NCI-H526 (cell line): ENCODE results near the gene SEPTIN7.
A peak's percentile ranks its signal among the peaks of the same experiment; 100 is the strongest.

ENCODE experiments used
- DNase-seq, 2 experiments: peaks; one replicate each; lab custom pipeline; 2025; lab: John Stamatoyannopoulos, UW

The SEPTIN7 gene

GRCh38 chr7:35787925-35788324 lies 12.9 kb upstream of the SEPTIN7 start:
- DNase-seq, result no peak

DNA sequence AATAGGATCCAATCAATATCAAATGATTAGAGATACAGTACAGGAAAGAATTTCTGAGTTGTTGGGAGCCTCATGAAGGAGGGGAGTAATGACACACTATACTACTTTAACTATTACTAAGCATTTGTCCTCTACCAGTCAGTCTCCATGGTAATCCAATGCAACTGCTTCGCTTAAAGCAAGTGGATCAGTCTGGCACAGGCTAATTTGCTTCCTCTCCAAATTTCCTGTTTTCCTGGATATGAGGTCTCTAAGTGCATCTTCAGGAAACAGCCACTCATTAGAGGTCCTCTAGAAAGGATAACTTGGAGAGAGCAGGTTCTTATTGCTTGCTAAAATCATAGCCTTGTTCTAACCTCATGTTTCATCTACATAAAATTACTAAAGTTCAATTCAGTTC lies 8.4 kb upstream of the SEPTIN7 start:
- no peak for DNase-seq

DNA sequence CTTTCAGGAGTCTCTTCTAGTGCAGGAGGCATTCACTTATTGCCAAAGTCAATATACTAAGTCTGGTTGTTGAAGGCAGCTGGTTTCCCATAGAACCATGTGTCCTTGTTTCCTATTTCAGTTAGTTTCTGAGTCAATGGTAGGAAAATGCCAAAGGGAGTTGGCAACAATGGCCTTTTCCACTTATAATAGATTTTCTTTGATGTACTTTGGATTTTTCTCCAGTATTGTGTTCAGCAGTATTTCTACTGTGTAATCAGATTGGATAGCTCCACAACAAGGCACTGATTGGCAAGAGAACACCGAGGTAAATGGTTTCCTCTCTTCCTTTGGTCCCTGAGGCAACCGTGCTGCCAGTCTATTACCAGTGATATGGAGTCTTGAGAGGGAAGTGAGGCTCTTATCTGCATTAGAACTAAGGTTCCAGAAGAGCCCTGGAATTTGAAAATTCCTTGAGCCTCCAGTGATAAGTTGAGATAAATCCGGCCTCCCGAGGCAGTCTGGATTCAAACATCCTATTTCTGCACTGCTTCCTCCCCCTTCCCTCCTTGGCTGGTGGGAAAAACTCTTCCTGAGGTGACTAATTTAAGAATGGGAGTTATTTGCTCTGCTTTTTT lies 7.9 kb upstream of the SEPTIN7 start:
- no peak for DNase-seq

DNA sequence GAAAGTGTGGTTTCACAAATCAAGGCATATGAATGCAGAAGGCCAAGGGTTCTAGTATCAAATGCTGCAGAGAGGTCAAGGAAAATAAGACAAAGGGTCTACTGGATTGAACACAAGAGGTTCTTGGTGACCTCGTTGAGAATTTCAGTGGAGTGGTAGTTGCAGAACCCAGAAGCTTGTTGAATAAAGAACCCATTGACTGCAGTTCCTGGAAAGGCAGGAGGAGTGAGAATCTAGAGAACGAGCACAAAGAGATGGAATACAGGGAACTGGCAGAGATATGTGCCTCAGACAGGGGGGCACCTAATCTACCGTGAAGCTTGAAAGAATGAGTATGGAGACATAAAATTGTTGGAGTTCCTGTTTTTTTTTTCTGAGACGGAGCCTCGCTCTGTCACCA lies 3.5 kb upstream of the SEPTIN7 start:
- DNase-seq, result no peak

- peak; percentile 88 to 94 for DNase-seq
Observed at GRCh38 chr7:35799846-35800717, 775 bp upstream of the SEPTIN7 start.

GRCh38 chr7:35801392-35802101 lies 690 bp downstream of the SEPTIN7 start:
- DNase-seq, result peak; percentile 59 to 91

DNA sequence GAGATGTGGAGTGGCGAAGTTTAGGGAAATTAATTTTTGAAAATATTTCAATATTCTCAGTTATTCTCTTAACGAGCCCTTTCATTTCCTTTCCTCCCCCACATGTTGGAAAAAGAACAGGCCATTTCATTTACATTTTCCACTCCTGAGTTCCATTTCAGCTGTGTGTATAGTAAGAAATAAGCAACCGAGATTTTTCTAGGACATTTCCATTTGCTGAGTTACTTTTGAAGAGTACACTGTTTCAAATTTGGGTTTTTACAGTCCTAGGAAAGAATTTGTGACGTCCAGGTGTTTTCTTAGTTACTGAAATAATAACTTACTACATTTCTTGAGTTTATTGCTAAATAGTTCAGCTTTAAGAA lies 1.2 kb downstream of the SEPTIN7 start:
- no peak for DNase-seq

DNA sequence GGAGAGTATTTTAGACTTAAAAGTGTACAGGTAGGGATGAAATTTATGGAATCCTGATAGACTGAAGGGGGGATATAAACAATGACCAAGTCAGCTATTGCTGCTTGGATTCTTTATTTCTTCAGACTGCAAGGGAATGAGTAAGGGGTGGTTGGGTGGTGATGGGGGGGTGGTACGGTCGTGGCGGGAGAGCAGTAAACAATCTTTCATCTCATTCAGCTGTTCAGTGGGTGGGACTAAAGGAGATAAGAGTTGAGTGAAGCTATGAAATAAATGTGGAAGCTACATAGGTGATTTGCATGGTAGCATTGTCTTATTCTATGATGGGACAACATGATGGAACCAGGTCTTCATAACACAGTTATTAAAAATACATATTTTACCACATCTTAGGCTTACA lies 1.8 kb downstream of the SEPTIN7 start:
- DNase-seq, result peak in 1 of 2 experiments; percentile 55

DNA sequence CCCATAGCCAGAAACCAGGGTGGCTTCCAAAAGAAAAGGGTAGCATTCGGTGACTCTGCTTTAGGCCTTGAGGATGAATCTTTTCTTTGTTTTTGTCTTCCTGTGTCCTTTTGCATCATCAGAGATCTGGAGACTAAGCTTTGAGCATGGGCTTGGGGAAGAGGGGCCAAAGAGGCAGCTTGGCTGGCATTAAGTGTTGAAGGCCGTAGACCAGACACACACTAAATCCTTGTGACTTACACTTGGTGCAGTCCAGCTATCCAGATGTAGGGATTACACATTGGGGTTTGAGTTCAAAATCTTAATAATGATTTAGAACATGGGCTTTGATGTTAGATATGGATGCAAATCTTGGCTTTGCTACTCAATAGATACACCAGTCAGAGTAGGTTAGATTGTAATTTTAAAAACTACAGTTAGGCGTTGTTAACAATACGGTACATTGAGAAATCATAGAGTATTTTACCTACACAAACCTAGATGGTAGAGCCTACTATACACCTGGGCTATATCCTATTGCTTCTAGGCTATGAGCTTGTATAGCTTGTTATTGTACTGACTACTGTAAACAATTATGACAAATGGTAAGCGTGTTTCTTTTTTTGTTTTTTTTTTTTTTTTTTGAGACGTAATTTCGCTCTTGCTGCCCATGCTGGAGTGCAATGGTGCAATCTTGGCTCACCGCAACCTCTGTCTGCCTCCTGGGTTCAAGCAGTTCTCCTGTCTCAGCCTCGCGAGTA lies 3.5 kb downstream of the SEPTIN7 start:
- no peak for DNase-seq

DNA sequence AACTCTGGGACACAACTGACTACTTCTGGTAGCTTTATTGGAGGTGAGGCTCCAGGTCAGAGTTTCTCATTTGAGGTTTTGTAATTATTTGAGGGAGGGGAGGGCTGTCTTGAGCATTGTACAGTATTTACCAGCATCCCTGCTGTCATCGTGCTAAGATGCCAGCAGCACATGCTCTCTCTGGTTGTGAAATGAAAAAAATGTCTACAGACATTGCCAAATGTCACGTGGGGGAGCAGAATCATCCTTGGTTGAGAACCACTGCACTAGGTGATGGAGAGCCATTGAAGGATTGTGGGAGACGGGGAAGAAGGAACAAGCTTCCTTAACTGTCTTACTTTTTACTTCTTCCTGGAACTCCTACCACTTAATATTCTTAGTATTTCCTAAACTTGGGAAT lies 5.0 kb downstream of the SEPTIN7 start:
- DNase-seq, result no peak

- DNase-seq, result peak in 1 of 2 experiments; percentile 32
Observed at GRCh38 chr7:35816514-35816913, 15.7 kb downstream of the SEPTIN7 start.

- DNase-seq, result no peak
Observed at GRCh38 chr7:35817181-35817580, 16.3 kb downstream of the SEPTIN7 start.

- no peak for DNase-seq
Observed at GRCh38 chr7:35817930-35818329, 17.1 kb downstream of the SEPTIN7 start.

- DNase-seq, result no peak
Observed at GRCh38 chr7:35818513-35818912, 17.7 kb downstream of the SEPTIN7 start.

- DNase-seq, result no peak
Observed at GRCh38 chr7:35819310-35819709, 18.5 kb downstream of the SEPTIN7 start.

GRCh38 chr7:35819954-35820703 lies 19.3 kb downstream of the SEPTIN7 start:
- DNase-seq, result no peak

DNA sequence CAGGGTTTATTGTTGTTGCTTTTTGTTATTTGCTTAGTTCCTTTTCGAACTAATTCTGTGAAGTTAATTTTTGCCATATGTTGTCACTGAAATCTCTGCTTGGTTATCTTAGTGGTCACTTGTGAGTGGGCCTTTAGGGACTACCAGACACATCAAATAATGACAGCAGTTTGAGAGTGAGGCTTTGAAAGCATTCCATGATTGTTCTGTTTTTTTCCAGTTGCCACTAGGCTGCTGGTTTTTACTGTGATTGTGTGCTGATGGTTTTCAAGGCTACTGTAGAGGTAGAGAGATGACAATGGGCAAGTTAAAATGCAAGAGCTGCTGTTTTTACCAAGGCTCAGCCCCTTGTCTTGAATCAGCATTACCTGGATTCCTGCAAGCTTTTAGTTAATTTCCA lies 20.0 kb downstream of the SEPTIN7 start:
- DNase-seq, result no peak

DNA sequence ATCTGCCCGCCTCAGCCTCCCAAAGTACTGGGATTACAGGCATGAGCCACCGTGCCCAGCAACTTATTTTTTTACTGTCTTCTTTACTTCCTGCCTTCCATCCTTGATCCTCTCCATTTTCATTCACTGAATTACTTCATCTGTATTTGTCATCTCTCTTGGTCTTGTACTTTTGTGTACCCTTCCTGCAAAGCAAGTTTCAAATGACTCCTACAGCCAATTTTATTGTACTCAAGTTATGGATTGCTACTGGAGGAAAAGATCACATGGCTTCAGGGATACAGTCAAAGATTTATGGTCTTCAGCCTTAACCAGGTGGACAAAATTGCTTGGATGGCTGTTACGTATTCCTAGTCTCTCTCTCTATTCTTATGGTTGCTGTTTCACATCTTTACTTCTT lies 22.6 kb downstream of the SEPTIN7 start:
- DNase-seq, result no peak

DNA sequence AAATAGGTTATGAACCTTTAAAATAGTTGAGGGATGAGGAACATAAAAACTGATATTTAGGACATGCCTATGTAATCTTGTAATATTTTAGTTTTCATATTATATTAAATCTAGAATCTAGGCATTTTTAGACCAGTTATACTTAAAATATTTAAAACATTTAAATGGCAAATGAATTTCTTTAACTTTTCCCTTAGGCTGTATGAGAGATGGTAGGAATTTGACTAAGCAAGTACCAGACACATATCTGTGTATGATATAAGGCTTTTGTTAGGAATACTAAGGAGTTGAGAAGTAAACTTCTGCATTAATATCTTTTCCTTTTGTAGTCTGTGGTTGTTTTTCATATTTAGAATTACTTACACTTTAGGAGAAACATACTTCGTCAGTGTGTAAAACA lies 25.1 kb downstream of the SEPTIN7 start:
- DNase-seq, result peak in 1 of 2 experiments; percentile 6

DNA sequence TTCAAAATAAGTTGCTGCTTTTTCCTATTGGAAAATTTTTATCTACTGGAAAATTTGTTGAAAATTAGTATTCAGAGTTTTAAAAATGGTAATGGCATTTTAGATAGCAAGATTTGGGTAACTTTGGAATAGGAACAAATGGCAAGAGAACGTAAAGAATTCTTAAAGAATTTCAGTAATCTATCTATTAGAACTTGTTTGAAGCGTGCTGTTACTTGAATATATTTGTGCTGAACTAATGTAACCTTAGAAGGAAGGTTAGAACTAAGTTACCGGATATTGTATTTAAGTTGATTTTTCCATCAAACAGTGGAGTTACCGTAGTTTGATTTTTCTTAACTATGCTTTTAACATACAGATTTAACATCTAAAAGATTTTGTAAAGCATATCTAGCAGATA lies 25.9 kb downstream of the SEPTIN7 start:
- DNase-seq, result no peak

- no peak for DNase-seq
Observed at GRCh38 chr7:35828817-35829216, 28.0 kb downstream of the SEPTIN7 start.

DNA sequence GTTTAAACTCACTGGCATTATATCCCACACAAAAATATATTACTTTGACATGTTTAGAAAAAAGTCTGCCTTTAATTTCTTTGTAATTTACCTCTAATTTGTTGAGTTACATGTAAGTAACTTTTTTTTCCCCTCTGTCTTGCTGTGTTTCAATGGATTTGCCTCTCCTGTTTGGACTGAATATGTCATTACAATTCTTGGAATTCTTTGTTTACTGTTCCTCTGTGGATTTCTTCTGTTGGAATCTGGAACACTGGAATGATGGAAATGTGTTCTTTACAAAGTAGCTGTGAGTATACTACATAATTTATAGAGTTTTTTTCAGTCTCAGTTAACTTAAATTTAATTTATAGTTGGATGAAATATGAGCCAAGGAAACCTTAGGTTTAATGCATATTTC lies 30.4 kb downstream of the SEPTIN7 start:
- no peak for DNase-seq
